Vagina (tissue), 2 donors: Measurements from ENCODE around the gene BMPR1A. TPM values are rescaled to one million over a fixed set of nuclear protein-coding genes. Genes with fewer than 3 reads are reported as not detected.

Experiments
- DNase-seq, 2 donors: peaks; one replicate each; pipeline ENCODE4 v3.0.0-alpha.2; 2017; ENCODE audit errors: extremely low spot score in 2 of 2
- H3K27ac ChIP-seq: fragments of 200-600 bp; sonication (generic); one replicate; pipeline ENCODE4 v1.5.1; 2019
- H3K27me3 ChIP-seq: fragments of 200-600 bp; sonication (generic); one replicate; pipeline ENCODE4 v1.5.1; 2019
- H3K36me3 ChIP-seq, 2 donors: fragments of 200-600 bp; sonication (generic); one replicate each; pipeline ENCODE4 v1.5.1; 2017 to 2019
- H3K4me1 ChIP-seq: fragments of 200-600 bp; sonication (generic); one replicate; pipeline ENCODE4 v1.5.1; 2019
- H3K4me3 ChIP-seq, 2 donors: fragments of 200-600 bp; sonication (generic); 1 replicate in 1 of 2; 2 replicates in 1 of 2; pipeline ENCODE4 v1.5.1; 2016 to 2019
- H3K9me3 ChIP-seq: fragments of 200-600 bp; sonication (generic); one replicate; pipeline ENCODE4 v1.5.1; 2019
- POLR2A ChIP-seq, 2 donors: fragments of 450-650 bp; IDR thresholded peaks; one replicate each; pipeline ENCODE4 v1.6.1; 2017; ENCODE audit warnings: antibody characterized with exemption in 2 of 2, mild to moderate bottlenecking in 2 of 2, moderate library complexity in 2 of 2
- POLR2AphosphoS5 ChIP-seq, 2 donors: sonication (generic); formaldehyde crosslinking; IDR thresholded peaks; one replicate each; pipeline ENCODE4 v1.9.0; 2017; ENCODE audit warnings: antibody characterized with exemption in 2 of 2, mild to moderate bottlenecking in 2 of 2, low read depth in 1 of 2; ENCODE audit not compliant: insufficient read depth in 1 of 2
- intact Hi-C: fragments of 100-400 bp; cut with DNase I; formaldehyde crosslinking; loops from one replicate; pipeline ENCODE4 v1.15.1; 2023
- total RNA-seq: library from RNA; depleted of rRNA; stranded (reverse); fragments of >200 nt; gene quantifications from one replicate; pipeline ENCODE4 v1.2.3, GENCODE V29; 2016
- TF ChIP-seq, protein P1 (sequence below), 3 experiments: fragments of 450-650 bp in 2 of 3; fragments of 200-600 bp in 1 of 3; sonication (generic) in 1 of 3; IDR thresholded peaks; one replicate each; pipeline ENCODE4 v1.5.1; 2017 to 2019; ENCODE audit warnings: antibody characterized with exemption in 3 of 3, mild to moderate bottlenecking in 2 of 3, moderate library complexity in 2 of 3

Gene BMPR1A
- total RNA-seq, 1 donor from 2014 or later = 33.1 TPM

DNA sequence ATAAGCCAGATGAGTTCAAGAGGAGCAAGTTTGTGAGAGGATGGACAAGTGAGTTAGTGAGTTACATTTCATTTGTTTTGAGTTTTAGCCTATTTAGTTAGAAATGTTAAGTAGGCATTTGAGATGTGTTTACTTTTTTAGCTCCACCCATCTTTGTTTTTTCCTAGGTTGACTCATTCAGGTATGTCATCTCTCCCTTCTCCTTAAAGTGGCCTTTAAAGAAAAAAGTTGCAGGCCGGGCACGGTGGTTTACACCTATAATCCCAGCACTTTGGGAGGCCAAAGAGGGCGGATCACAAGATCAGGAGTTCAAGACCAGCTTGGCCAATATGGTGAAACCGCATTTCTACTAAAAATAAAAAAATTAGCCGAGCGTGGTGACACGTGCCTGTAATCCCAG, 71.2 kb downstream of the BMPR1A start:
- TF ChIP-seq POLR2AphosphoS5 (IDR thresholded peaks at IDR 0.05; ENCODE audit: insufficient read depth in 1 of 2, low read depth in 1 of 2) = no peak
- no peak for TF ChIP-seq POLR2A (IDR thresholded peaks at IDR 0.05)
- TF ChIP-seq, protein P1, sequence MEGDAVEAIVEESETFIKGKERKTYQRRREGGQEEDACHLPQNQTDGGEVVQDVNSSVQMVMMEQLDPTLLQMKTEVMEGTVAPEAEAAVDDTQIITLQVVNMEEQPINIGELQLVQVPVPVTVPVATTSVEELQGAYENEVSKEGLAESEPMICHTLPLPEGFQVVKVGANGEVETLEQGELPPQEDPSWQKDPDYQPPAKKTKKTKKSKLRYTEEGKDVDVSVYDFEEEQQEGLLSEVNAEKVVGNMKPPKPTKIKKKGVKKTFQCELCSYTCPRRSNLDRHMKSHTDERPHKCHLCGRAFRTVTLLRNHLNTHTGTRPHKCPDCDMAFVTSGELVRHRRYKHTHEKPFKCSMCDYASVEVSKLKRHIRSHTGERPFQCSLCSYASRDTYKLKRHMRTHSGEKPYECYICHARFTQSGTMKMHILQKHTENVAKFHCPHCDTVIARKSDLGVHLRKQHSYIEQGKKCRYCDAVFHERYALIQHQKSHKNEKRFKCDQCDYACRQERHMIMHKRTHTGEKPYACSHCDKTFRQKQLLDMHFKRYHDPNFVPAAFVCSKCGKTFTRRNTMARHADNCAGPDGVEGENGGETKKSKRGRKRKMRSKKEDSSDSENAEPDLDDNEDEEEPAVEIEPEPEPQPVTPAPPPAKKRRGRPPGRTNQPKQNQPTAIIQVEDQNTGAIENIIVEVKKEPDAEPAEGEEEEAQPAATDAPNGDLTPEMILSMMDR (IDR thresholded peaks at IDR 0.05) = no peak
- Histone ChIP-seq H3K27ac (no peak overlapping the region), H3K4me1 (peaks cover 30% of the 10 kb centered on the region)

GRCh38 chr10:86828145-86828544, 71.7 kb downstream of the BMPR1A start:
- no peak for TF ChIP-seq POLR2AphosphoS5 (IDR thresholded peaks at IDR 0.05; ENCODE audit: insufficient read depth in 1 of 2, low read depth in 1 of 2)
- TF ChIP-seq, protein P1 (IDR thresholded peaks at IDR 0.05) = no peak
- no peak for TF ChIP-seq POLR2A (IDR thresholded peaks at IDR 0.05)
- intact Hi-C loops = no loop called here
- no peak for DNase-seq
- no peak overlapping the region for H3K27ac ChIP-seq
- no peaks in the 10 kb centered on the region for H3K9me3 ChIP-seq
- no peak overlapping the region for H3K4me3 ChIP-seq
- peaks cover 29% of the 10 kb centered on the region for H3K4me1 ChIP-seq
- no peaks in the 10 kb centered on the region for H3K27me3 ChIP-seq
- no peaks in the 10 kb centered on the region for H3K36me3 ChIP-seq

More for the DNA sequence above, 71.2 kb downstream of the BMPR1A start:
- intact Hi-C loops = no loop called here
- Histone ChIP-seq H3K4me3 (no peak overlapping the region), H3K36me3 (no peaks in the 10 kb centered on the region), H3K27me3 (no peaks in the 10 kb centered on the region), H3K9me3 (no peaks in the 10 kb centered on the region)
- no peak for DNase-seq

- Histone ChIP-seq H3K27ac (no peak overlapping the region), H3K27me3 (no peaks in the 10 kb centered on the region), H3K9me3 (no peaks in the 10 kb centered on the region), H3K4me1 (peaks cover 42% of the 10 kb centered on the region), H3K36me3 (no peaks in the 10 kb centered on the region), H3K4me3 (no peak overlapping the region)
- DNase-seq = no peak
- no peak for TF ChIP-seq POLR2A (IDR thresholded peaks at IDR 0.05)
- intact Hi-C loops = no loop called here
These were observed 73.1 kb downstream of the BMPR1A start for GRCh38 chr10:86829472-86829871.

DNA sequence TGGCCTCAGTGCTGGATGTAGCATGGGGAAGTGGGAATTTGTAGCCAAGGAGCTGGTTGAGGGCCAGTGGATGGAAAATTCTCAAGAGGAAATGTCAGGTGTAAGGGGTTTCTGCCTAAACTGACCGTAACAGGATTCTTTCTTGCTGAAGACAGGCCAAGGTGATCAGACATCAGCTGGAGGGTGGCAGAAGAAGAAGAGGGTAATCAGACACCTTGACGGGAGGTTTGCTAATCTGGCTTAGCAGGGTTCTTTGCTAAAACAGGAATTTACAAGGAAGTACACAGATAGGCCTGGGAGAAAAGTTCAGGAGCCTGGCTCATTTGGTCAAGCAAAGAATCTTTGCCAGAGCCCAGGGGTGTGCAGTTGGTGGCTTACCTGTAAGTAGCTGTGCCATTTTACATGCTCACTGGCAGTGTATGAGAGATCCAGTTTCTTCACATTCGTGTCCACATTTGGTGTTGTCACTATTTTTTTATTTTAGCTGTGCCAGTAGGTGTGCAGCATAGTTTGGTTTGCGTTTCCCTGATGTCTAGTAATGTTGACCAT, 73.7 kb downstream of the BMPR1A start:
- Histone ChIP-seq H3K4me3 (no peak overlapping the region), H3K4me1 (peaks cover 46% of the 10 kb centered on the region), H3K36me3 (no peaks in the 10 kb centered on the region), H3K9me3 (no peaks in the 10 kb centered on the region), H3K27me3 (no peaks in the 10 kb centered on the region), H3K27ac (no peak overlapping the region)
- DNase-seq = no peak
- intact Hi-C loops = no loop called here
- TF ChIP-seq POLR2A (IDR thresholded peaks at IDR 0.05) = no peak
- TF ChIP-seq, protein P1 (IDR thresholded peaks at IDR 0.05) = no peak
- no peak for TF ChIP-seq POLR2AphosphoS5 (IDR thresholded peaks at IDR 0.05; ENCODE audit: insufficient read depth in 1 of 2, low read depth in 1 of 2)

- Histone ChIP-seq H3K9me3 (no peaks in the 10 kb centered on the region), H3K4me1 (peaks cover 59% of the 10 kb centered on the region), H3K27me3 (no peaks in the 10 kb centered on the region), H3K27ac (no peak overlapping the region), H3K4me3 (no peak overlapping the region), H3K36me3 (no peaks in the 10 kb centered on the region)
- TF ChIP-seq, protein P1 (IDR thresholded peaks at IDR 0.05) = no peak
- no peak for TF ChIP-seq POLR2A (IDR thresholded peaks at IDR 0.05)
- no peak for TF ChIP-seq POLR2AphosphoS5 (IDR thresholded peaks at IDR 0.05; ENCODE audit: insufficient read depth in 1 of 2, low read depth in 1 of 2)
- no peak for DNase-seq
- intact Hi-C loops = no loop called here
These were observed 77.5 kb downstream of the BMPR1A start for GRCh38 chr10:86833969-86834368.
